Activated CD4-positive, alpha-beta T cell treated with anti-CD3 and anti-CD28 coated beads, Interleukin-2, amount 50 U/mL, for 24 hours (primary cell): ENCODE measurements around the gene ANO1.

Experiments
- DNase-seq, 2 donors: peaks; one replicate each; pipeline ENCODE4 v3.0.0-alpha.2; 2020; ENCODE audit warnings: low read depth in 1 of 2, low spot score in 1 of 2

The ANO1 gene

GRCh38 chr11:70233511-70233934, 155.4 kb downstream of the ANO1 start:
- no peak for DNase-seq

GRCh38 chr11:70233962-70234361, 155.8 kb downstream of the ANO1 start:
- no peak for DNase-seq
